COR-L47 (cell line): Measurements from ENCODE around the gene TIMP3.

Source experiments
- DNase-seq: peaks from one replicate; lab custom pipeline; 2025; lab: John Stamatoyannopoulos, UW

TIMP3 gene

DNA sequence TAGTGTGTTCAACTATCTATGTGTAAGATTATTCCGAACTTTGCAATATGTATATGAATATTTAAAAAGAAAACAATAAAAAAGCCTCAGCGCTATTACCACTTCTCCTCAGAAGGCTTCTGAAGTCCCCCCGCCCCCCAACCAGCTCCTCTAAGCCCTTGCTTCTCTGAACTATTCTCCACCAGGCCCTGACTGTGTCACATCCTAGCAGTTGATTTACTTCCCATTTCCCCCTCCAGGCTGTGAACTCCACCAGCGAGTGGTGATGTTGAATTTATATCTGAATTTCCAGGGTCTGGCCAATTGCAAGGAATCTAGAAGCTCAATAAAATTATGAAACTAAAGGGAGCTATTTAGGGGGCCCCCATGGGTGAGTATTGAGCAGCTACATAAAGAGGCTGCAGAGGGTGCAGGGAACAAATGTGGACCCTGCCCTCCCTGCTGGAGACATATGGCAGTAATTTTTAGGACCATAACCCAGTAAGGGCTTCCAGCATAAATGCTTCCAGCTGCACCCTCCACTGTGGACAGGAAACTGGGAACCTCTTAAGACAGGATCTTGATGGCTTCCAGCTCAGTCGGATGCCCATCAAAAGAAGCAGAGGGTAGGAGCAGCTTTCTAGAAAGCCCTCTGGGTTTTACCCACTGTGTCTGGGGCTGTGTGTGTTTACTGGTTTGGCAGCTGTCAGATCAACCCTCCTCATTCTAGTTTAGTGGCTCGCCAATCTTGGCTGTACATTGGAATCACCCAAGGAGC, 81.4 kb downstream of the TIMP3 start:
- no peak for DNase-seq

DNA sequence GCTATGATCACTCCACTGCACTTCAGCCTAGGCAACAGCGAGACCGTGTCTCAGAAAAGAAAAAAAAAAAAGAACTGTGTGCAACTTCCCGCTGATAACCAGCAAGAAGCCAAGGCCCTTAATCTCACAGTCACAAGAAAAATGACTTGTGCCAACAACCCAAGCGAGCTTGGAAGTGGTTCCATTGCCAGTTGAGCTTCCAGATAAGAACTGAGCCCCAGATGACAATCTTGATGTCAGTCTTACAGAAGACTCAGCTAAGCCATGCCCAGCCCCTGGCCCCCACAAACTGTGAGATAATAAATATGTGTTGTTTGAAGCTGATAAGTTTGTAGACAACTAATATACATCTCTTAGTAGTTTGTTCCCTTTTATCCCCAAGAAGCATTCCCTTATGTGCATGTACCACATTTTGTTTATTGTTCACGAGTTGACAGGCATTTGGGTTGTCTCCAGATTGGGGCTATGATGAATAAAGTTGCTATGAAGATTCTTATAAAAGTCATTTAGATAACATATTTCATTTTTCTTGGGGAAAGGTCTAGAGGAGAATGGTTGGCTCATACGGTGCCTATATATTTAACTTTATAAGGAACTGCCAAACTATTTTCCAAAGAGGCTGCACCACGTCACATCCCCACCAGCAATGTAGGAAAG, 85.9 kb downstream of the TIMP3 start:
- DNase-seq: no peak

DNA sequence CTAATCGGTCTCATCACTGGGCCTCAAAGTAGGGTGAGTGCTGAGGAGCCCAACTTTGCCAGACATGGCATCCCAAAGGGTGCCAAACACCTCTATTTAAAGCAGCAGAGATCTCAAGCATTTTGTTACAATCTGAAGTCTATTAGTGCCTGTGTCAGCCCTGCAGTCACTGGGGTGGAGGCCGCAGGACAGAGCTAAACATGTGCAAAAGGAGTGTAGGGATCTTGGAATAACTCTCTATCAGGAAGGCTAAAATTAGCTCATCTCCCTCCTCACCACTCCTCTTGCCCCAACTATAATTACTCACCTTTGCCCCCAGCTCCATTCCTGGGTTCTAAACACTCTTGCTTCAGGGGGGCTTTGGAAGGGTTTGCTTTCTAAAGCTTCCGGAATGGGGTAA, 87.5 kb downstream of the TIMP3 start:
- no peak for DNase-seq

DNA sequence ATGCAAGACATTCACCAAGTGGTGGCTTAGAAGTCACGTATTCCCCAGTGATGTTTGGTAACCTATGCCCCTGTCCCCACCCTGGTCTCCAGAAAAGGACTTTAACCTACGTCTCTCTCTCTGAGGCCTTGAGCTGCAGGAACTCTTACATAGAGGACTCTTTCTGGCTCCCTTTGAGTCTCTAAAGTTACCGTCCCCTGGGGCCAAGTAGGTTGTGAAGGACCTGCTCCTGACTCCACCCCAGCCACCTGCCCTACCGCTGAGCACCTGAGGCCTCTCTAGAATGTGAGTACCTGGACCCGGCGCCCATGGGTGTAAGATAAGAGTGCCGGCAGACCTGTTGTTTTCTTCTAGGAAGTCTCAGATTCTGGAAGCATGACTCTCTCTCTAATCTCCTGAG, 95.4 kb downstream of the TIMP3 start:
- DNase-seq: no peak

DNA sequence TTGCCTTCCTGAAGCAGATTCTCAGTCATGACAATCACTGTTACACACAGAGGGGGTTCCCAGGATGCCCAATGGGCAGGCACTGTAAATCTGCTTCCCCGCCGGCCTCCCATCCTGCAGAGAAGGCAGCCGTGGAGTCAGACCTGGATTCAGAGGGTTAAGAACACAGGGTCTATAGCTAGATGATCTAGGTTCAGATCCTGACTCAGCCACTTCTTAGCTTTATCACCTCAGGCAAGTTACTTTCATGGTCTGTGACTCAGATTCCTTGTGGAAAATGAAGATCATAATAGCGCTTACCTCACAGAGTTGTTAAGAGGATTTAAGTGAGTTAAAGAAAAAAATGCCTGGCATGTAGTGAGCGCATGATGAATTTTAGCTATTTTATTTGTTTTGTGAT, 95.9 kb downstream of the TIMP3 start:
- no peak for DNase-seq

DNA sequence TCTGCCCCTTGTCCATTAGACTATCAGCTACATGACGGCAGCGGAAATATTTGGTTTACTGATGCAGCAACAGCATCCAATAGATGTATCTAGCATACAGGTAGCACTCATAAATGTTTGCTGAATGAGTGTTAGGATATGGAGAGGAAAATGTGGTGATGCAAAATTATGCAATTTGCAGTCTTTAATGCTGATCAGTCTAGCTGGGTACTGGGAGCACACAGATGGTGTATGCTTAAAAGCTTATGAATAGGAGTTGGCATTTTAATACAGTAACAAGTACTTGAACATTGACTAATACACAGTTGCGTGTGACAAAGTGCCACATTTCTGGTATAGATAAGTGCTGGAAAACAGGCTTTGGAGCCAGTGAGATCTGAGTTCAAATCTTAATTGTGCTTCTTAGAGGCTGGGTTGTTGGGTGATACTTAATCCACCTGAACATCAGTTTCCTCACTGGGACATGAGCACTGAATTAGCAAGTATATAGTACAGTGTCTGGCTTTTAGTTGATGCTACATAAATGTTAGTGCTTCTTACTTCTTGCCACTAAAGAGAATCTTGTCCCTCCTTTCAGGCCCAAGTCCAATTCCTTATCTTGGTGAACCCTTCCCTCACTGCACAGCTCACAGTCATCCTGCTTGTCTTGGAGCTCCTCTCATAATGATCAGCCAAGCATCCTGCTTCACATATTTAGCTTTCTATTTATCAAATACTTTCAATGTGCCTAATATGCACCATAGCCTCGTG, 99.6 kb downstream of the TIMP3 start:
- DNase-seq: no peak

DNA sequence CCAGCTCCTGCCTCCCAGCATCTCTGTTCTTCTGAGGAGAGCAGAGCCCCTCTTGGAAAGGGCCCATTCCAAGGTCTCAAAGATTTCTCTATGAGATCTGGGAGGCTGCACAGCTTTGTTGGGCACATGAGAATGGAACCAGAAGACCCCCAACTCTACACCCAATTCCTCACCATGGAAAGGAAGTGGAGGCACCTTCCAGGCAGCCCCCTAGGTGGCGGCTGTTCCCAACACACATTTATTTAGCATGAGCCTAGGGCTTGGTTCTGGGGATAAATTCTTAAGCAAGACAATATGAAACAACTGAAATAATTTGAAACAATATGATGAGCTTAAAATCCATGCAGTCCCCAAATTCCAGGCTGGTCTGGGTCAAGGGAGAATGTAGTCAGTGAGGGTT, 100.4 kb downstream of the TIMP3 start:
- no peak for DNase-seq

DNA sequence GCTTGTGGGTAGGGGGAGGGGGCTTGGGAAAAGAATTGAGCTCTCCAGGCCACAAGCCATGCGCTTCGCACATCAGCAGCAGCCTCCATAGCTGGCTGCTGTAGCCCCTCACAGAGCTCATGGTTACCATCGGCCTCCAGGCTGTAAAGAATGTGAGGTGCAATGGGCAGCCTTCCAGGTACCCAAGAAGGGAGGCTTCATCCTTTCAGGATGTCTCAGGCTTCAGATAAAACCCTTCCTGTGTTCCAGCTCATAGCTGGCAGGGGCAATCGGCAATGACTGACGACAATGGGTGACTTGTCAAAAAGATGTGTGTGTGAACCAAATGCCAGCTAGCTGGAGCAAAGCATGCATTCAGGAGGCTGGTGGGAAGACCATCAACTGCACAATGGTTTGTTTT, 102.0 kb downstream of the TIMP3 start:
- no peak for DNase-seq

DNA sequence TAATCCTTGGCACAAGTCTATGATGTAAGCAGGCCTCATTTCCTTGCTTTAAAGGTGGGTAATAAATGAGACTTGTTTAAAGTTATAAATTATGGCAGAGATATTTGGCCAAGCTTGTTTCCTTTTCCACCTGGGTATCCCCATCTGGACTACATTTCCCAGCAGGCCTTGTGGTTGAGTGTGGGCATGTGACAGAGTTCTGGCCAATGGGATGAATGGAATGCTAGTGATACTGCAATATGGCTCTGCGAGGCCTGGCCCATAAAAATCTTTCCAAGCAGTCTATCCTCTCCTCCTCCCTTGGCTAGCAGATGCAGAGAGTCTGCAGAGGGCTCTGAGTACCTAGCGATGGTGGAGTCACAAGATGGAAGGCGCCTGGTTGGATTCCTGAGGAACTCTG, 102.5 kb downstream of the TIMP3 start:
- DNase-seq: no peak

DNA sequence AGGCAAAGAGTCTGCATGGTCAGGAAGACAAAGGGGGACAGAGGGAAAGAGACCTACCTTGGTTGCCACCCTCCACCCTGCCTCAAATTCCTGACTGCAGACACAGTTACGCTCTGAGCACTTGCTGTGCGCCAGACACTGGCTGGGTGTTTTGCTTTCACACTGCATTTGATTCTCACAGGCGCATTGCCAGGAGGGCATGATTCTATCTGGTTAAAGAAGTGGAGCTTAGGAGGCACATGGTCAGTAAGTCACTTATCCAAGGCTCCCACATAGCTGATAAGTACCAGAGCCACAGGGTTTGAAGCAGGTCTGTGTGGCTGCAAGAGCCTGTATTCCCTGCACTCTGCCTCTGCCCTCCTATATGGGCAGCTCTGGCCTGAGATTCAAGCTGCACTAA, 103.9 kb downstream of the TIMP3 start:
- DNase-seq: no peak

DNA sequence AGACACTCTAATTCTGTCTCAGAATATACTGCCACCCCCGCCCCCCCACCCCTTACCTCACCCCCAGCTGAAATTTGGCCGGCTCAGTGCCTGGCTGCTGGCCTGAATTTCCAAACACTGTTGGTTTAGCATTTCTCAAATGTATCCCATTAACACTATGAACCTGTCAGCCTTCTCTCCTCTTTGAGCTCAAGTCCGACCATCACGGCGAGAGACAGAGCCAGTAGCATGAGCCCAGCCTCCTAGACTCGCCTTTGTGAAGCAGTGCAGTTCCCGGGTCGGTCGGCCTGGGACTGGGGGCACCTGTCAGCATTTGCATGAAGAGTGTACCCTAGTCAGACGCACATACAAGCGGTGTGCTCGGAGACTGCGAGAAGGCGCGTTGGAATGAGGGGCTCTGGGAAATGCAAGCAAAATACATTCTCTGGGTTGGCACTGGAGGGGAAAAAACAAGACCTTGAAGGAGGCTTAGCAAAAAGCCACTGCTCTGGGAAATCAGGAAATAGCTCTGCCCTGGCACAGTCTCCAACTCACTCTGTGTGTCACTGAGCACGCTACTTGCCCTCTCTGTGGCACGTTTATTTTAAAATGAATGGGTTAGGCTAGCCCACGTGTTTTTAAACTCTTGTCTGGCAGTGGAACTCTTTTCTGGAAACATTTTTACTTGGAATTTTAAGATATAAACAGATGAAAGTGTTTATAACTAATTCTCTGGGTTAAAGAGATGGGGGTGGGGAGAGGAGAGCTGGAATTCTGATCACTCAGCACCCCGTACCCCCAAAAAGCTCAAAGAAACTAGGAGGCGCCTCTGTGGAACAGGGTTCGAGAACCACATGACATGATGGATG, 108.3 kb downstream of the TIMP3 start:
- DNase-seq: no peak

DNA sequence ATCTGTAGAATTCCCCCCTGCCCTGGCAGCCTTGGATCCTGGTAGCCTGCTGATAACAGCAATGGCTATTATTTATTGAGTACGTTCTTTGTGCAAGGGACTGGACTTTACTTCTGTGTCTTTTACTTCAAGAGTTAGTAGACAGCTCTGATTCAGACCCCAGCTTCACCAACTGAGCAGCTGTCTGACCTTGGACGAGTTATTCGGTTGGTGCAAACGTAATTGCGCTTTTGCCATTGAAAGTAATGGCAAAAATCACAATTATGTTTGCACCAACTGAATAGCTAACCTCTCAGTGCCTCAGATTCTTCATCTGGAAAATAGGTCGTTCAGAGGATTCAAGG, 108.9 kb downstream of the TIMP3 start:
- no peak for DNase-seq

DNA sequence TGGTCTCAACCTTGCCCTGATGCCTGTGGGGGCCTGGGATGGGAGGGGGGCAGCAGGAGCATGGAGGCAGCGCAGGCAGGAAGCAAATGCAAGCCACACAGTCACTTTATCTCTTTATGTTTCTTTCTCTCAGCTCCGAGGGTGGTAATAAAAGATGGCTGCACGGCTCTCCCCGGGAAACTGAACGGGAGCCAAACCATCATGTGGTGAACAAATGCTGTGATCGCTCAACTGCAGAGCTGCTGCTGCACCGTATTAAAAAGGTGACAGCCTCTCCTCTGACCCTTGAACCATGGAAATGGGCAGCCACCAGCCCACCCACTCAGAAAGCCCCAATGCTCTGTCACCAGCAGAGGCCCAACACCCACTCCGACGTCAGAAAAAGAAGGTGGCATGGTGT, 110.0 kb downstream of the TIMP3 start:
- no peak for DNase-seq
